K562 (cell line): ENCODE measurements around the gene MATN1. TPM values are rescaled to one million over a fixed set of nuclear protein-coding genes. Genes with fewer than 3 reads are reported as not detected.

ENCODE experiments used
- ATAC-seq: fragments of 200-7000 bp; cut with Tn5 transposase; 3 replicates; pipeline ENCODE4 v1.9.1; 2020; ENCODE audit warnings: moderate library complexity
- BruUV-seq: library from RNA; stranded (reverse); fragments of 400-500 nt; replicated peaks from 2 replicates; lab custom pipeline; 2021; lab: Mats Ljungman, UMichigan
- CTCF ChIA-PET: fragments of 300-600 bp; formaldehyde crosslinking; extraction: SDS; loops from one replicate; lab custom pipeline; 2021; ENCODE audit warnings: low intra/inter-chr PET ratio; lab: Yijun Ruan, JAX
- POLR2A ChIA-PET: fragments of 300-600, 350-650 bp; sonication (Branson Sonifier 250); formaldehyde crosslinking; extraction: SDS; loops from one replicate; lab custom pipeline; 2021; ENCODE audit warnings: antibody characterized with exemption, inconsistent platforms; lab: Yijun Ruan, JAX
- DNase-seq, 4 experiments: peaks; one replicate each; pipeline versions ENCODE4 v3.0.0 to v3.0.0-alpha.2; 2011 to 2018; ENCODE audit warnings: low spot score in 3 of 4, mixed read lengths in 3 of 4; ENCODE audit errors: extremely low read depth in 1 of 4
- FAIRE-seq: peaks from 2 replicates; lab custom pipeline; 2011; peaks lifted over from hg19 to GRCh38; lab: Jason Lieb, UNC
- H2AFZ ChIP-seq: 2 replicates; pipeline ENCODE4 v1.6.0; 2011; ENCODE audit warnings: low read depth, low read length, control low read depth, inconsistent platforms
- H3K27ac ChIP-seq: fragments of 200-600 bp; 3 replicates; pipeline ENCODE4 v1.8.0; 2011; ENCODE audit warnings: low read depth, mild to moderate bottlenecking, control low read depth, inconsistent platforms, low read length, moderate library complexity, mixed read lengths; ENCODE audit errors: extremely low read depth
- H3K27me3 ChIP-seq, 2 experiments: fragments of 300-600 bp in 1 of 2; 2 replicates in 1 of 2; 3 replicates in 1 of 2; pipeline versions ENCODE4 v1.6.0 to v1.8.0; 2011; ENCODE audit warnings: inconsistent platforms in 2 of 2, low read length in 2 of 2, mild to moderate bottlenecking in 1 of 2, mixed read lengths in 1 of 2, moderate library complexity in 1 of 2; ENCODE audit not compliant: control insufficient read depth in 2 of 2, insufficient read depth in 2 of 2
- H3K36me3 ChIP-seq: fragments of 300-600 bp; 3 replicates; pipeline ENCODE4 v1.8.0; 2011; ENCODE audit warnings: mild to moderate bottlenecking, low read length, inconsistent platforms; ENCODE audit not compliant: control insufficient read depth, insufficient read depth
- H3K4me1 ChIP-seq, 2 experiments: fragments of 200-600 bp in 1 of 2; replicated peaks in 1 of 2; 2 replicates in 1 of 2; 3 replicates in 1 of 2; pipeline versions ENCODE4 v1.5.1 to v1.8.0; 2011; ENCODE audit warnings: inconsistent platforms in 2 of 2, low read length in 2 of 2, mild to moderate bottlenecking in 1 of 2, mixed read lengths in 1 of 2, moderate library complexity in 1 of 2; ENCODE audit not compliant: control insufficient read depth in 2 of 2, insufficient read depth in 2 of 2
- H3K4me2 ChIP-seq: 2 replicates; pipeline ENCODE4 v1.6.1; 2011; ENCODE audit warnings: low read length, control low read depth, inconsistent platforms, mixed read lengths; ENCODE audit not compliant: insufficient read depth
- H3K4me3 ChIP-seq: fragments of 200-600 bp; sonication (generic), shearing (Covaris generic); 2 replicates; pipeline ENCODE4 v1.5.1; 2016; ENCODE audit warnings: control low read depth, inconsistent platforms
- H3K79me2 ChIP-seq: fragments of 200-600 bp; 3 replicates; pipeline ENCODE4 v1.8.0; 2011; ENCODE audit warnings: low read length, inconsistent platforms; ENCODE audit not compliant: control insufficient read depth, insufficient read depth
- H3K9ac ChIP-seq, 2 experiments: 2 replicates each; pipeline versions ENCODE4 v1.6.0 to v1.6.1; 2011; ENCODE audit warnings: low read depth in 2 of 2, low read length in 2 of 2, control low read depth in 1 of 2, inconsistent platforms in 1 of 2, mild to moderate bottlenecking in 1 of 2, mixed read lengths in 1 of 2; ENCODE audit not compliant: insufficient read depth in 1 of 2
- H3K9me1 ChIP-seq: one replicate; pipeline ENCODE4 v1.6.0; 2011; ENCODE audit warnings: inconsistent platforms, mild to moderate bottlenecking, low read length, moderate library complexity; ENCODE audit not compliant: control insufficient read depth, insufficient read depth
- H3K9me3 ChIP-seq: replicated peaks from 2 replicates; pipeline ENCODE4 v1.5.1; 2011; ENCODE audit warnings: low read depth, low read length, inconsistent platforms; ENCODE audit not compliant: control insufficient read depth, insufficient read depth
- H4K20me1 ChIP-seq: replicated peaks from 2 replicates; pipeline ENCODE4 v1.6.1; 2011; ENCODE audit warnings: low read length, inconsistent platforms, mixed read lengths; ENCODE audit not compliant: control insufficient read depth, insufficient read depth
- CTCFL ChIP-seq: IDR thresholded peaks from 2 replicates; pipeline ENCODE4 v1.6.1; 2011; ENCODE audit warnings: borderline replicate concordance, low read depth, mild to moderate bottlenecking, moderate library complexity, low read length; ENCODE audit not compliant: insufficient read depth, poor library complexity, severe bottlenecking
- HEY1 ChIP-seq: fragments of 250-450 bp; sonication (Bioruptor Pico); IDR thresholded peaks from 2 replicates; pipeline ENCODE4 v1.5.0; 2020; ENCODE audit warnings: mild to moderate bottlenecking, moderate library complexity, borderline replicate concordance
- IRF2 ChIP-seq: sonication (generic); formaldehyde crosslinking; IDR thresholded peaks from 2 replicates; pipeline ENCODE4 v1.8.1; 2022; ENCODE audit warnings: mild to moderate bottlenecking, missing genetic modification reagents
- MIER1 ChIP-seq: fragments of 450-650 bp; IDR thresholded peaks from 2 replicates; pipeline ENCODE4 v1.6.1; 2016; ENCODE audit warnings: antibody characterized with exemption, mild to moderate bottlenecking, low read depth
- RBM25 ChIP-seq: fragments of 200-400 bp; formaldehyde crosslinking; IDR thresholded peaks from 2 replicates; pipeline ENCODE4 v1.6.1; 2018; ENCODE audit warnings: low read length, low read depth, moderate library complexity; ENCODE audit not compliant: severe bottlenecking
- TARDBP ChIP-seq: fragments of 450-650 bp; IDR thresholded peaks from 2 replicates; pipeline ENCODE4 v1.6.1; 2016
- WGBS: fragments of 100-300 bp; shearing (Covaris generic); methylation state at CpG from one replicate; pipeline ENCODE4 v1.1.6; 2016; ENCODE audit warnings: low coverage, mixed read lengths; ENCODE audit not compliant: insufficient coverage; ENCODE audit errors: missing lambda C conversion rate; 5-methylcytosine and 5-hydroxymethylcytosine counted together
- in situ Hi-C: fragments of 300-500 bp; cut with MboI; formaldehyde crosslinking; loops from 4 replicates; pipeline ENCODE4 v1.15.0; 2018; ENCODE audit warnings: inconsistent platforms, mixed read lengths
- intact Hi-C: fragments of 100-400 bp; cut with micrococcal nuclease; formaldehyde crosslinking; loops from 2 replicates; pipeline ENCODE4 v1.14.2; 2022
- microRNA-seq: library from miRNA; unstranded; fragments of <30 nt; microRNA quantifications from one replicate; pipeline ENCODE4, GENCODE V29; 2018; ENCODE audit warnings: borderline microRNAs expressed
- polyA plus RNA-seq, 8 experiments: library from polyadenylated mRNA; depleted of rRNA in 4 of 8; stranded (reverse) in 5 of 8; unstranded in 3 of 8; fragments of >200 nt; fragmentation: Nextera tagmentation in 2 of 8; fragmentation: Illumina TruSeq in 1 of 8; extraction: Ambion mirVana in 2 of 8; extraction: Trizol in 1 of 8; gene quantifications; 2 replicates each; pipeline versions ENCODE4 v1.2.1 to v1.2.3, GENCODE V29; 2011 to 2014; ENCODE audit warnings: inconsistent platforms in 1 of 8, missing spikeins in 1 of 8
- small RNA-seq: library from RNA; depleted of rRNA; stranded (forward); fragments of <200 nt; gene quantifications from one replicate; pipeline ENCODE3, GENCODE V24; 2014
- total RNA-seq, 7 experiments: library from RNA; depleted of rRNA in 6 of 7; stranded (reverse); fragments of >200 nt in 6 of 7; fragmentation: Illumina TruSeq in 2 of 7; extraction: Trizol in 2 of 7; gene quantifications; 2 replicates each; pipeline versions ENCODE4 v1.2.1 to v1.2.3, GENCODE V29; 2011 to 2021; ENCODE audit warnings: low replicate concordance in 1 of 7

MATN1 gene
- total and polyA plus RNA-seq, 9 of the 15 experiments (the other 6 are each of a cell fraction or from before 2014, with no cell fraction given), result 0.10 to 2.3 (median 1.2) TPM

- no peak for TF ChIP-seq MIER1
- no peak for TF ChIP-seq CTCFL
- no peak for TF ChIP-seq IRF2 (CRISPR knock-in tag)
- TF ChIP-seq TARDBP, result no peak
These were observed 61.0 kb downstream of the MATN1 start (continued) for GRCh38 chr1:30662291-30662840.

GRCh38 chr1:30661311-30661710 is 62.1 kb downstream of the MATN1 start:
- no peak overlapping the region for H3K9ac ChIP-seq
- DNase-seq (no peak), FAIRE-seq (no peak), ATAC-seq (no peak)
- peaks cover 20 to 89% of the 10 kb centered on the region in 2 experiments for H3K27me3 ChIP-seq
- H3K9me3 ChIP-seq, result no peaks in the 10 kb centered on the region
- in situ Hi-C loops (no loop called here), intact Hi-C loops (no loop called here)
- H2AFZ ChIP-seq, result no peak overlapping the region
- ChIA-PET POLR2A (no interaction called here), CTCF (no interaction called here)
- H3K9me1 ChIP-seq, result no peaks in the 10 kb centered on the region
- BruUV-seq, result no TSS peak
- H3K36me3 ChIP-seq, result no peaks in the 10 kb centered on the region
- under 1% methylated on average over 10 of the region's 10 CpGs for WGBS
- TF ChIP-seq HEY1 (CRISPR knock-in tag) (no peak), RBM25 (peak; percentile 27)
- H4K20me1 ChIP-seq, result no peaks in the 10 kb centered on the region; the same call in 1 of the 2 replicates
- peaks cover 0 to 10% of the 10 kb centered on the region in 2 experiments; a peak in 1 of 5 replicates for H3K4me1 ChIP-seq
- H3K79me2 ChIP-seq, result no peaks in the 10 kb centered on the region
- H3K4me2 ChIP-seq, result no peak overlapping the region
- H3K27ac ChIP-seq, result no peak overlapping the region
- no peak overlapping the region for H3K4me3 ChIP-seq

Small RNA genes within 50 kb of the gene (microRNA-seq; reads per million reads assigned to microRNA genes)
- gene MIR4420, result 0.64 reads per million

Small RNA genes within 50 kb of the gene (small RNA-seq; reads per million reads assigned to genes)
- 1.3 reads per million, percentile 70 among the genes with 10 or more reads in this experiment for gene MIR4420

Other genes starting within 250 kb of the MATN1 start
- gene LAPTM5, start 34.2 kb upstream of the MATN1 start, total RNA-seq (2014; rRNA removed), result 10.7 and 12.3 TPM in 2 replicates
- 11.7 and 13.2 TPM in 2 replicates for gene LAPTM5, start 34.2 kb upstream of the MATN1 start, total RNA-seq (2014; rRNA removed; fragmentation: Illumina TruSeq; extraction: Trizol)
- gene LAPTM5, start 34.2 kb upstream of the MATN1 start, total RNA-seq (2015; rRNA removed; fragmentation: Illumina TruSeq; extraction: Trizol), result 44.3 and 44.7 TPM in 2 replicates
- gene LAPTM5, start 34.2 kb upstream of the MATN1 start, total RNA-seq (2021), result 30.3 and 33.8 TPM in 2 replicates
- gene LAPTM5, start 34.2 kb upstream of the MATN1 start, polyA plus RNA-seq (2011; rRNA removed), result 42.5 and 418 TPM in 2 replicates
- gene LAPTM5, start 34.2 kb upstream of the MATN1 start, polyA plus RNA-seq (2014; fragmentation: Illumina TruSeq; extraction: Trizol), result 44.5 and 47.3 TPM in 2 replicates
- gene LAPTM5, start 34.2 kb upstream of the MATN1 start, polyA plus RNA-seq (2014; fragmentation: Nextera tagmentation; extraction: Ambion mirVana), result 1 to 10 TPM; 2.4 to 4.8 TPM
- 20.3 and 22.2 TPM in 2 replicates for gene LAPTM5, start 34.2 kb upstream of the MATN1 start, polyA plus RNA-seq (2014; rRNA removed)
- 12.1 and 20.7 TPM in 2 replicates for gene SDC3, start 185.2 kb upstream of the MATN1 start, total RNA-seq (2014; rRNA removed)
- 8.6 and 9.0 TPM in 2 replicates for gene SDC3, start 185.2 kb upstream of the MATN1 start, total RNA-seq (2014; rRNA removed; fragmentation: Illumina TruSeq; extraction: Trizol)
- 17.6 and 18.3 TPM in 2 replicates for gene SDC3, start 185.2 kb upstream of the MATN1 start, total RNA-seq (2015; rRNA removed; fragmentation: Illumina TruSeq; extraction: Trizol)
- 39.4 and 44.1 TPM in 2 replicates for gene SDC3, start 185.2 kb upstream of the MATN1 start, total RNA-seq (2021)
- 6.5 and 8.9 TPM in 2 replicates for gene SDC3, start 185.2 kb upstream of the MATN1 start, polyA plus RNA-seq (2011; rRNA removed)
- gene SDC3, start 185.2 kb upstream of the MATN1 start, polyA plus RNA-seq (2014; fragmentation: Illumina TruSeq; extraction: Trizol), result 30.5 and 39.3 TPM in 2 replicates
- gene SDC3, start 185.2 kb upstream of the MATN1 start, polyA plus RNA-seq (2014; fragmentation: Nextera tagmentation; extraction: Ambion mirVana), result under 1 TPM; 0.38 to 0.56 TPM
- 20.4 and 24.5 TPM in 2 replicates for gene SDC3, start 185.2 kb upstream of the MATN1 start, polyA plus RNA-seq (2014; rRNA removed)